Right ventricle myocardium superior (tissue), 1 donor: ENCODE measurements around the gene ST6GALNAC1. TPM values are rescaled to one million over a fixed set of nuclear protein-coding genes. Genes with fewer than 3 reads are reported as not detected.

Experiments used
- ATAC-seq: fragments of 200-7000 bp; cut with Tn5 transposase; one replicate; pipeline ENCODE4 v1.9.1; 2020; ENCODE audit warnings: mild to moderate bottlenecking; ENCODE audit not compliant: poor library complexity
- DNase-seq: peaks from one replicate; pipeline ENCODE4 v3.0.0-alpha.2; 2020
- intact Hi-C: fragments of 100-400 bp; cut with DNase I; formaldehyde crosslinking; loops from one replicate; pipeline ENCODE4 v1.11.2; 2022
- total RNA-seq: library from RNA; stranded (reverse); fragmentation: NEBNext Ultra II Directional; extraction: Animal tissue kit (Norgen Biotek cat#: 25700); gene quantifications from one replicate; pipeline ENCODE4 v1.2.1, GENCODE V29; 2021
- donor health status: DM: no; HTN: yes; CAD: no; lungs with severe emphysema.

The ST6GALNAC1 gene
- total RNA-seq, 1 donor from 2014 or later, result 2.8 TPM

- intact Hi-C loops, result no loop called here
- ATAC-seq, result no peak
- DNase-seq, result no peak
These were observed 50.2 kb downstream of the ST6GALNAC1 start for GRCh38 chr17:76593384-76593826.

- intact Hi-C loops, result loop anchor here (10.0 kb wide), 1 partner anchor 63 kb away; no protein-coding TSS in a partner anchor
- ATAC-seq, result no peak
- DNase-seq, result no peak
These were observed 55.4 kb downstream of the ST6GALNAC1 start for GRCh38 chr17:76588182-76588581.

GRCh38 chr17:76586741-76587487 lies 56.6 kb downstream of the ST6GALNAC1 start:
- DNase-seq (no peak), ATAC-seq (no peak)
- intact Hi-C loops, result loop anchor here (10.0 kb wide), 1 partner anchor 62 kb away; no protein-coding TSS in a partner anchor

- intact Hi-C loops, result loop anchor here (10.0 kb wide), 1 partner anchor 61 kb away; no protein-coding TSS in a partner anchor
- ATAC-seq, result peak; percentile 93
- peak; percentile 79 for DNase-seq
These were observed 57.6 kb downstream of the ST6GALNAC1 start, which contains the start of gene ST6GALNAC2 for GRCh38 chr17:76585649-76586593. ST6GALNAC2 (minus strand) TSS chr17:76585860; CDS start chr17:76585808, 52 bp downstream.

GRCh38 chr17:76585033-76585648 lies 58.4 kb downstream of the ST6GALNAC1 start:
- ATAC-seq, result peak; percentile 57
- DNase-seq, result peak; percentile 49
- intact Hi-C loops, result loop anchor here (10.0 kb wide), 1 partner anchor 60 kb away; no protein-coding TSS in a partner anchor

- DNase-seq (no peak), ATAC-seq (no peak)
- intact Hi-C loops, result loop anchor here (10.0 kb wide), 1 partner anchor 60 kb away; no protein-coding TSS in a partner anchor
These were observed 59.0 kb downstream of the ST6GALNAC1 start for GRCh38 chr17:76584427-76585032.

GRCh38 chr17:76582660-76583059 lies 60.9 kb downstream of the ST6GALNAC1 start:
- intact Hi-C loops, result loop anchor here (10.0 kb wide), 1 partner anchor 58 kb away; no protein-coding TSS in a partner anchor
- no peak for ATAC-seq
- DNase-seq, result no peak

GRCh38 chr17:76581515-76581914 lies 62.0 kb downstream of the ST6GALNAC1 start:
- intact Hi-C loops, result loop anchor here (10.0 kb wide), 1 partner anchor 57 kb away; no protein-coding TSS in a partner anchor
- DNase-seq (no peak), ATAC-seq (no peak)

GRCh38 chr17:76579281-76579680 lies 64.3 kb downstream of the ST6GALNAC1 start:
- ATAC-seq (no peak), DNase-seq (no peak)
- intact Hi-C loops, result no loop called here

GRCh38 chr17:76578376-76578775 lies 65.2 kb downstream of the ST6GALNAC1 start:
- intact Hi-C loops, result no loop called here
- DNase-seq (no peak), ATAC-seq (no peak)

- DNase-seq (no peak), ATAC-seq (no peak)
- intact Hi-C loops, result no loop called here
These were observed 65.7 kb downstream of the ST6GALNAC1 start for GRCh38 chr17:76577876-76578275.

- ATAC-seq, result no peak
- no peak for DNase-seq
- intact Hi-C loops, result no loop called here
These were observed 67.4 kb downstream of the ST6GALNAC1 start for GRCh38 chr17:76576189-76576588.

GRCh38 chr17:76575570-76575969 lies 68.0 kb downstream of the ST6GALNAC1 start:
- DNase-seq (no peak), ATAC-seq (no peak)
- intact Hi-C loops, result no loop called here

Other genes starting within 250 kb of the ST6GALNAC1 start
- gene UBE2O, start 190.6 kb downstream of the ST6GALNAC1 start, total RNA-seq, result 35.9 TPM
- not detected for gene AANAT, start 176.2 kb downstream of the ST6GALNAC1 start, total RNA-seq
- 15.4 TPM for gene RHBDF2, start 142.3 kb downstream of the ST6GALNAC1 start, total RNA-seq
- 34.2 TPM for gene CYGB, start 106.0 kb downstream of the ST6GALNAC1 start, total RNA-seq
- gene PRCD, start 103.7 kb downstream of the ST6GALNAC1 start, total RNA-seq, result 4.0 TPM
- gene ST6GALNAC2, start 57.9 kb downstream of the ST6GALNAC1 start, total RNA-seq, result 6.1 TPM
- 336 TPM for gene MXRA7, start 67.2 kb upstream of the ST6GALNAC1 start, total RNA-seq
- 63.1 TPM for gene JMJD6, start 82.8 kb upstream of the ST6GALNAC1 start, total RNA-seq
- 19.0 TPM for gene METTL23, start 83.1 kb upstream of the ST6GALNAC1 start, total RNA-seq
- gene SRSF2, start 93.6 kb upstream of the ST6GALNAC1 start, total RNA-seq, result 61.2 TPM
- gene MFSD11, start 94.4 kb upstream of the ST6GALNAC1 start, total RNA-seq, result 23.3 TPM
- not detected for gene MGAT5B, start 224.6 kb upstream of the ST6GALNAC1 start, total RNA-seq